Stimulated activated CD8-positive, alpha-beta memory T cell treated with anti-CD3 and anti-CD28 coated beads, Interleukin-15, amount 100 ng/mL, for 48 hours (primary cell): ENCODE results near the gene ERVK3-1.
"Not testable (repeated sequence)": the region's sequence is repeated elsewhere in the genome, so short reads cannot be mapped to it uniquely, and the experiment has no call there.

Experiments used
- DNase-seq, 2 donors: peaks; one replicate each; pipeline ENCODE4 v3.0.0-alpha.2; 2020; ENCODE audit warnings: low read depth in 2 of 2

Gene ERVK3-1

GRCh38 chr19:58346961-58347929 lies 42.1 kb downstream of the ERVK3-1 start:
- DNase-seq, result peak; percentile 60 to 65

GRCh38 chr19:58348080-58348479 lies 42.9 kb downstream of the ERVK3-1 start:
- DNase-seq, result not testable (repeated sequence)

- DNase-seq, result no peak
Measured at GRCh38 chr19:58349590-58349989, 44.4 kb downstream of the ERVK3-1 start.

- DNase-seq, result no peak
Measured at GRCh38 chr19:58350001-58350861, 45.1 kb downstream of the ERVK3-1 start.

GRCh38 chr19:58350871-58351557 lies 45.8 kb downstream of the ERVK3-1 start:
- DNase-seq, result no peak

GRCh38 chr19:58351558-58351878 lies 46.3 kb downstream of the ERVK3-1 start:
- DNase-seq, result no peak

- DNase-seq, result no peak
Measured at GRCh38 chr19:58351990-58352755, 47.0 kb downstream of the ERVK3-1 start.

GRCh38 chr19:58352760-58353671 lies 47.8 kb downstream of the ERVK3-1 start, which contains the start of gene A1BG:
TSS of gene A1BG (minus strand) at chr19:58353492. CDS start at chr19:58353437, 55 bp downstream.
- DNase-seq, result no peak

- DNase-seq, result no peak
Measured at GRCh38 chr19:58353717-58354477, 48.7 kb downstream of the ERVK3-1 start.

- DNase-seq, result no peak
Measured at GRCh38 chr19:58354478-58355030, 49.4 kb downstream of the ERVK3-1 start.

GRCh38 chr19:58355215-58355796 lies 50.1 kb downstream of the ERVK3-1 start:
- no peak for DNase-seq

GRCh38 chr19:58355908-58356765 lies 51.0 kb downstream of the ERVK3-1 start:
- DNase-seq, result peak; percentile 16 to 17

- no peak for DNase-seq
Measured at GRCh38 chr19:58356766-58357480, 51.7 kb downstream of the ERVK3-1 start.

GRCh38 chr19:58357481-58358145 lies 52.4 kb downstream of the ERVK3-1 start:
- DNase-seq, result no peak

GRCh38 chr19:58361900-58362271 lies 56.7 kb downstream of the ERVK3-1 start:
- peak in 1 of 2 donors; percentile 49 for DNase-seq

GRCh38 chr19:58362272-58362994 lies 57.3 kb downstream of the ERVK3-1 start, which contains the start of gene ZNF497:
TSS of gene ZNF497 (minus strand) at chr19:58362751. CDS start at chr19:58357635, 5,116 bp downstream.
- peak; percentile 97 for DNase-seq
